Colon (tissue), 2 donors: ENCODE data around the gene DLX4.

Source experiments
- FAIRE-seq: peaks from 2 replicates; lab custom pipeline; 2012; peaks lifted over from hg19 to GRCh38; lab: Jason Lieb, UNC
- donor health status: control.
- donor health status: control.

Gene DLX4

DNA sequence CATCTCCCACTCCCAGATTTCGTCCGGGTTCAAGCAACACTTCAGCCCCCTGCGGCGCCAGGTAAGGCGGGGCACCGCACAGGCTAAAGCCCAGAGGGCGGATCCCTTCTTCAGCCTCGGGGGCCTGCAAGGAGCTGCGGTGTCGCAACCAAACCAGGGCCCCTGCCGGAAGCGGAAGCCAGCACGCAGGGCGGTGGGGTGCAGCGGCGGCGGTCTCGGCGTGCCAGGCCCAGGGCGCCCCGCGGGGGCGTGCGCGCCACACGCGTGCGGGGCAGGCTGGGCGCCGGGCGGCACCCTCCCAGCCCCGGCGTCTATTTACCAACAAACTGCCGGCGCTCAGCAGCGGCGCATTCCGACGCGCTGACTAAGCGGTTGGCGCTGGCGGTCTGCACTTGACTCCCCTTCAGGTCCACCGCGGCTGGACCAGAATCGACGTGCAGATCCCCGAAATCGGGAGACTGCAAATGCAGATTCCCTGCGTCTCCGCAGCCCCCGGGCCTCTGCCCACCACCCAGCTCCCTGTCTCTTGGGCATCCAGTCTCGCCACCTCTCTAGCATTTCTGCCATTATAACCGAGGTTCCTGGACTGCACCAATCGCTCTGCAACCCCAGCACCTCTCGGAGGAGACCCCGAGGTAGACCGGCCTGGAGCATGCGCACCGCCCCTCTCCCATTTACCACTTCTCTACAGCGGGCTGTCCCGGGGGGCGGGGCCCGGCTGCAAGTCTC, 421 bp upstream of the DLX4 start:
- FAIRE-seq = no peak

- FAIRE-seq = no peak
Measured at GRCh38 chr17:49969795-49970389, 902 bp downstream of the DLX4 start.

GRCh38 chr17:49970498-49970897, 1.5 kb downstream of the DLX4 start:
- FAIRE-seq = no peak

- no peak for FAIRE-seq
Measured at GRCh38 chr17:49971199-49971847, 2.3 kb downstream of the DLX4 start.

DNA sequence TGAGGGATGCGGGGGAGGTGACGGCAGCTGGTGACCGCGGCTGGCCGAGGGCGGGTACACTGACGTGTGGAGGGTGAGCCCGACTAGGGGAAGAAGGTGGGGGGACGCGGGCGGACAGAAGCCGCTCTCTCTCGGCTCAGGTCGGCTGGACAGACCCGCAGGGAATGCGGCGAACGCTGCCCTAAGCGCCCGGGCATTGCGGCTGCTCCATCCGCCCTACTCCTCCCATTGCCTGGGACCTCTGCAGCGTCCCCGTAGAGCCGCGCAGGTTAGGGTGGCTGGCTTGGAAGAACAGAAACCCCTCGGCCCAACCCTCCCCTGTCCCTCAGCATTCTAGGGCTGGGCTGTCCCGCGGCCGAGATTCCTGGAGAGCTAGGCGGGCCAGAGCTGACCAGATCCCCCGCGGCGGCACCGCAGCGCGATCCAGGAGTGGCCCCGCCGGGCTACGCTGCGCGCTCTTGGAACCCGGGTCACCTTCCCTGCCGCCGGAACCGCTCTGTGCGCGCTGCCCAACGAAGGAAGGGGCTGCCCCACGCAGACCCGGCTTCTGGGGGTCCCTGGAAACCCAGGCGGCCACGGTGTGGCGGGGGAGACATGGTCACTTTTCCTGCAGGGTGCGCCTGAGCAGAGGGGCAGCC, 3.0 kb downstream of the DLX4 start:
- FAIRE-seq = no peak

GRCh38 chr17:49972486-49973270, 3.7 kb downstream of the DLX4 start:
- FAIRE-seq = no peak

DNA sequence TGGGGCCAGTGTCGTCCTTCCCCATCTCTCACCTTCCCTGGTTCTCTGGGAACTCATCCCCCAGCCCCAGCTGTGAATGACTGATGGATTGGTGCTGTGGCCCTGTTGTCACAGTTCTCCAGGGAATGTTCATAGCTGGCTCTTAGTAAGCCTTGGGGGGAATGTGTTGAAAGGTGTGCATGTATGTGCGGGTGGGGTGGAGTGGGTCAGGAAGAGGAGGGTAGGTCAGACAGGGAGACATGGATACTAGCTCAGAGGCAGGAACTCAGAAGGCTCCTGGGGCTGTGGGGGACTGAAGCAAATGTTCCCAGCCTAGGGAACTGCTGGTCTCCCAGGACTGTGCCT, 4.3 kb downstream of the DLX4 start:
- no peak for FAIRE-seq

DNA sequence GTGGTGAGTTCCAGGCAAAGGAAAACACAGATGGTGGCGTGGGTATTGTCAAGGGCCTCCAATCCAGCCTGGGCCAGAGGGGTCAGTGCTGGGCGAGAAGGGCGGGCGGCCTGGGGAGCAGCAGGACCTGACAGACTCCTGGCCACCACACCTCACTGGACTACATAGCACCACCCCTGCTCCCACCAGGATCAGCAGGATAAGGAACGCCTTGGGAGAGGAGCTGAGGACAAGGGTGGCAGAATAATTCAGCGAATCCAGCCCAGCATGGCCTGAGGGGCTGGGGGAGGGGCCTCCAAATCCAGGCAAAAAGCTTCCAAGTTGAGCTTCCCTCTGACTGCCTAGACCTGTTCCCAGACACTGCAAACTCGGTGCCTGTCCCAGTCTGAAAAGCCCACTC, 6.5 kb downstream of the DLX4 start:
- FAIRE-seq = no peak

GRCh38 chr17:49976163-49976827, 7.3 kb downstream of the DLX4 start:
- no peak for FAIRE-seq

GRCh38 chr17:49976828-49977202, 7.8 kb downstream of the DLX4 start:
- FAIRE-seq = no peak

GRCh38 chr17:49977463-49978389, 8.7 kb downstream of the DLX4 start:
- no peak for FAIRE-seq

DNA sequence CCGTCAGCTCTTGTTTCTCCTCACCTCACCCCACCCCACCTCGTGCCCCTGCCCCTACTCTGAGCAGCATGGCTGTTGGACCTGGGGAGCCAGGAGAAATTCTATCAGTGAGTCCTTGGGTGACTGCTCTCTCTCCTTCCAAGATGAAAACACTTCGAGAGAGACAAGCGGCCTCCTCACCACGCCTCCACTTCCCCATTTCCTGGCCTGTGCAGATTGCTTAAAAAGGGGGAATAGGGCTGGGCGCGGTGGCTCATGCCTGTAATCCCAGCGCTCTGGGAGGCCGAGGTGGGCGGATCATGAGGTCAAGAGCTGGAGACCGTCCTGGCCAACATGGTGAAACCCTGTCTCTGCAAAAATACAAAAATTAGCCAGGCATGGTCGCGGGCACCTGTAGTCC, 9.5 kb downstream of the DLX4 start:
- FAIRE-seq = no peak

DNA sequence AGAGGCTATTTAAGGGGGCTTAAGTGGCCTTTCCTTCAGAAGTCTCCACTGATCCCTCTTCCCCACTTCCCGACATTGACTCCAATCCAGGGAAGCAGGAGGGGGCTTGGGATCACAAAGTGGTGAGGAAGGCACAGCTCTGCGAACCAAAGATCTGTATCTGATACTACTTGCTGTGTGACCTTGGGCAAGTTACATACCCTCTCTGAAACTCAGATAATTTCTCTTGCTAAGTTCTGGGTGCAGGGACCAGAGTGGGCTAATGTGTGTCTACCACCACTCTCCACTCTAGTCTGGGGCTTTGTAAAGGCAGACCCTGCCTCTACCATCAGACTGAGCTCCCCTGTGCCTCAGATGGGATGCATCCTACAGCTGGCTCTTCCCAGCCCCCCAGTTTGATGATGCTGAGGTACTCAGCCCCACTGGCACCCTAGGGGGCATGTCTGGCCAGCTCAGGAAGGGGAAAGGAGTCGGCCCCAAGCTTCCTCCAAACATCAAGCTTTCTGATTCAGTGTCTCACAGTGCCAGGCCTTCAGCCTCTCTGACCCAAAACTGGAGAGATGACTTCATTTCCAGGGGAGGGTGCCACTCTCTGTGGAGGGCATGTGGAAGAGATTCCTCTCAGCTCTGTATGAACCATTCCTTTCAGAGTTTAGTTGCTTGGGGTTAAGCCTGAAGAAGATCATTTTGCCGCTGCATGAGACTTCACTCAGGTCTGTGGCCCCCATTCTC, 10.9 kb downstream of the DLX4 start:
- FAIRE-seq = no peak

- FAIRE-seq = no peak
Measured at GRCh38 chr17:49980703-49981197, 11.8 kb downstream of the DLX4 start.

GRCh38 chr17:49984283-49984682, 15.3 kb downstream of the DLX4 start:
- no peak for FAIRE-seq

- no peak for FAIRE-seq
Measured at GRCh38 chr17:49984776-49985175, 15.8 kb downstream of the DLX4 start.

DNA sequence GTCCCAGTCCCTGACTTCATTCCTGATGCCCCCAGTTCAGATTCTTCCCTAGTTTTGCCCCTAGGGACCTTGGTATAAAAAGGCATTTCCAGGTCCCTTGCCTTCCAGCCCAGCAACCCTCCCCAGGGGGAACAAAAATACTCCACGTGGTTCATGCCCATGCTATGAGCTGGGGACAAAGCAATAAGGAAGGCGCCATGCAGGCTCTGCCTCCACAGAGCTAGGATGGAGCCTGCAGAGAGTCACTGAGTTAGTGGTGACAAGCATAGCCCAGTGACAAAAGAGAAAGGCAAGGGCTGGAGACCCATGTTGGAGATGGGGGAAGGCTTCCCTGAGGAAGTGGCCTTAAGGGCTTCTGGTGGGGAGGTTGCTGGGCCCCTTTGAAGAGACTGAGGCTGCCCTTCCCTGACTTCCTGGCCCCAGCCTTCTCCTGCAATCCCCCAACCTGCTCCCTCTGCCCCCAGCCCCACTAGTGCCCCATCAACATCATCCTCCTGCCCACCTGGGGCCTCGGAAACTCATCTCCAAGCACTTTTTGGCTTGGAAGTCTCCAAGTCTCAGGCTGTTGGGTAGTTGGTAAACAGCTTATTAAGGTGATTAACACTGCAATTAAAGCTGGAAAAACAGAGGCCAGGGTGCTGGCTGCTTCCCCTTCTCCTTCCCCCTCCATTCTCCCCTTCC, 16.5 kb downstream of the DLX4 start:
- no peak for FAIRE-seq

DNA sequence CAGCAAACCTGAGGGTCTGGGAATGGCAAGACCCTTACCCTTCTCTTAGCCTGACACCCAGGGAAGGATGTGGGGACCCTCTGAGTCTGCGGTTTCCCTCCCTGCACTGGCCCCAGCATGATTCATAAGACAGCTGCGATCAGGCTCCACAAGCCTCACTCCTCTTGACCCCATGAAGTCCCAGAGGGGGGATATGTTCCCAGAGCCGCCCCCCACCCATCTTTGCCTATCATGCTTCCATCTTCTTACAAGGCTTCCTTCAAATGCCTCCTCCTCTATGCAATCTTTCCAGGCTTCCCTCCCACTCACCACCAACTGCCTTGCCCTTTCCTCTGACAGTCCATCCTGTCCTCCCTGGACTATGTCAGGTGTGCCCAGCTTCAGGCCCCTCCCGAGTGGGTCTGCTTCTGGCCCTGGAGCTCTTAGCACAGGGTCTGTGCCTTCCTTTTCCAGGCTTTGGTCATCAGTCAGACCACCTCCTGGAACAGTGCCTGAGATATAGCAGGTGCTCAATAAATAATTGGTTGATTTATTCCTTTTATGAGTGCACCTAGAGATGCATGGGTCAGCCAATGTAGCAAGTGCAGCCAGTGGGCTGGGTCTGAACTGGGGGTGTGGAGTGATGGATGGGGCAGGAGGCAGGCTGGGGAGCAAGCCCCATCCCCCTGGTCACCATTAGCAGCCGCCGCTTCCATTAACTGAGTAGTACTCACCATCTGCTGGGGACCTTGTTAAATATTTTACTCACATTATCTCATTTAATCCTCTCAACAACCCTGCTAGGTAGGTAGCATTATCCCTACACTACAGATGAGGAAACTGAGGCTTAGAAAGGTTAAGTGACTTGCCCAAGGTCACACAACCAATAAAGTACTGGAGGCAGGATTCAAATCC, 17.7 kb downstream of the DLX4 start:
- no peak for FAIRE-seq

- FAIRE-seq = no peak
Measured at GRCh38 chr17:49987290-49987585, 18.2 kb downstream of the DLX4 start.
